Activated naive CD8-positive, alpha-beta T cell treated with anti-CD3 and anti-CD28 coated beads, Interleukin-2, amount 50 U/mL, for 16 hours (primary cell): ENCODE data around the gene CASS4.
"Not testable (repeated sequence)": the region's sequence is repeated elsewhere in the genome, so short reads cannot be mapped to it uniquely, and the experiment has no call there.

Experiments used
- DNase-seq: peaks from one replicate; pipeline ENCODE4 v3.0.0-alpha.2; 2020; ENCODE audit warnings: low read depth, low spot score

Gene CASS4

DNA sequence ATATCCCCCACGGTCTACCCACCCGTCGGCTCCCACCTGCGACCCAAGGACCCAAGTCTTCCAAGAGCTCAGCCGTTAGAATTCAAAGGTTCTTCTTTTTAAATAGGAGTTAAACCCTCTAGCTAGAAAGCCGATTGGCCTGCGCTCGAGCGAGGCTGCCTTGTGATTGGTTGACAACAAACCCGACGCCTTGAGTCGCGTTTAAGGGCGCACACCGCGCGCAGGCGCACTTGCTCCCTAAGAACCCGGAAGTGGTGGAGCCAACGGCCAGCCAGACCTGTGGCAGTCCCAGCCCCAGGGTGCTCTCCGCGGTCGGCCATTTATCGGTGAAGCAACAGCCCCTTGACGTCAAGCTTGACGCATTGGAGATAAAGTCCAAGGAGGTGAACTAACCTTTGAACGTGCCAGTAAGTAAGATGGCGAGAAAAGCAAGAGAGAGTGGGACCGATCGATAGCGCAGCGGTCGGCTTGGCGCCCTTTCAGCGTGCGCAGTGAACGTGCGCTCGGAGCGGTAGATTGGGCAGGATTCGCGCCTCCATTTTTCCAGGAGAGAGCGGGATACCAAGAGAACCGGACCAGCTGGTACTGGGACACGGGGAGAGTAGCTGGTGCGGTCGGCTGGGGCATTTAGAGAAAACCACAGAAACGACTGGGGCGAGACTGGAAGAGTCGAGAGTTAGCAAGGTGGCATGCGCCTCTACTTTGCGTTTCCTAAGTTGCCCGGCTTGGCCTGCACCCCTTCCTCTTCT is 19.8 kb upstream of the CASS4 start, which contains the start of the genes AURKA and CSTF1:
Gene AURKA, minus strand, starts transcription at position 84 of the 749 bp plus-strand sequence. CDS start 4,018 bp downstream, outside the sequence.
Gene CSTF1, plus strand, starts transcription at position 514 of the 749 bp plus-strand sequence. CDS start 2,908 bp downstream, outside the sequence.
- DNase-seq: peak; percentile 98

DNA sequence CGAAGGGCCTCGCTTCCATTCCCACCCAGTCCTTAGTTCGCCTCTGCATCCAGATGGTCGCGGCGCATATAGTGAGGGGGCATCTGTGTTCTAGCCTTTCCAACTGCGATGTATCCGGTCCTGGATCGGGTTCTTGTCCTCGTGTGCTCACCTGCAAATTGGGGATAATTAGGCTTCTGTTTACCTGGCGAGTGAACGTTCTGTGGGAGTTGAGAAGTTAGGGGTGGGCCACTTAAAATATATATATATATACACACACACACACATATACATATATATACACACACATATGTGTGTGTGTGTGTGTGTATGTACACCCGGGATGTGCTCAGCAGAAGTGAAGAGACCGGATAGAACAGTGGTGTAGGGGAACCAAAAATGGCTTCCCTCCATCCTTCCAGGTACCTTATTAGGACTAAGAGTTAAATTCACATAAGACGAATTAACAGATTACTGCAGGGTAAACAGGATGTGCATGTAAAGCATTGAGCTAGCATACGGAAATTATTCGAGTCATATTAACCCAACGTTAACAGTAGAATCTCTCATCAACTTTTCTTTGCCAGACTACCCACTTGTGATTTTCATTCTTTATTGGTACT is 19.1 kb upstream of the CASS4 start:
- no peak for DNase-seq

DNA sequence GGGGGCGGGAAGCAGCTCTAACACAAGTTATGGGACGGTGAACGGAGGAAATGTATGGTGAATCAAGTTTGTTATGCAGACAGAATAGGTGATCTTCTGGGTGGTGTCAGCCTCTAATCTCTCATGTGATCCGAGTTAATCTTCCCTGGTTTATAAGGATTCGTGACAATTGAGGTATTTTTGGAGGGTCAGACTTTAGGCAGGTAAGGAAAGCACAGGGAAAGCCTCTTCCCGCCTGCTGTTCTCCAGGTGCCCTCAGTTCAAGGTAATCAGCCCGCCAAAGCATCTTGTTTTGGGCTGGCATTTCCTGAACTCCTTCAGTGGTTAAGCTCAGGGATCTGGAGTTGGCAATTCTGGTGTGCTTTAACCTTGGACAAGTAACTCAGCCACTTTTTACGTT is 18.4 kb upstream of the CASS4 start:
- DNase-seq: no peak

DNA sequence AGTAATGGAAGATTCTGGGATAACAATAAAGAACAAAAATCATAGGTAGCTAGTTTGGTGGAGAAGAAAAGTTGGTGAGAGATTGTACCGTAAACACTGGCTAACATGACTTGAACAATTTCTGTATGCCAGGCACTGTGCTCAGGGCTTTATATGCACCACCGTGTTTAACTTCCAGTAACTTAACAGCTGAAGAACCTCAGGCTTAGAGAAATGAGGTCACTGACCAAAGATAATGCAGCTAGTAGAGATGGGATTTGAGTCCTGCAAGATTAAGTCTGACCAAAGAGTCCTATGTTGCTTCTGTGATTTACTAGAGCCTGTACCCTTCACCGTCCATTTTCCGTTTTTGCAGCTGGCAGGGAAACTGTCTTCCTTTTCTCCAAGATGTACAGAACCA is 16.9 kb upstream of the CASS4 start:
- no peak for DNase-seq

DNA sequence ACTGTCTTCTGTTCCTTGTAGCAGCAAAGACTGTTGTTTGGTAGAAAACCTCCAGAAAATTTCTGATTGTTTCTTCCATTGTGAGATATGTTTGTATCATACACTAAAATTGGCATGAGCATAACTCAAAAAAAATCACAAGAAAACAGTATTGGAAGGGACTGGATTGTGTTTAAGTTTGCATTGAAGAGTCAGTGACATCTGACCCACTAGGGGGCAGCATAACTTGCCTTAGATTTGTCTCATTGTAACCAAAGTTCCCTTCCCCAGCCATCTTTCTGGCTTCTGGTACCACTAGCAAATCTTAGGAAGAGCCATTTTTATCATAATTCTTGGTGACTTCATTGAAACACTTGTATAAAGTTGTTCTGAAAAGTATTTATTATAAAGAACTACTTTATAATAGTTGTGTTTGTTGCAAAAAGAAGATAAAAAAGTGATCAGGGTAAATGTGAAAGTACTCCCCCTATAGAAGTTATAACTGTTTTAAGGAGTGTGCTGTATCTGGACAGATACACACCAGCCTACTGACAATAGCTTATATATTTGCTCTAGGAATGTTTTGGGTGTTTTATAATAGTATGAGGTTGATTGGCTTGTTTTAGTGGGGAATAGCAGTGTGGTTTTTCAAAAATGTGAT is 11.9 kb upstream of the CASS4 start:
- DNase-seq: peak; percentile 39

DNA sequence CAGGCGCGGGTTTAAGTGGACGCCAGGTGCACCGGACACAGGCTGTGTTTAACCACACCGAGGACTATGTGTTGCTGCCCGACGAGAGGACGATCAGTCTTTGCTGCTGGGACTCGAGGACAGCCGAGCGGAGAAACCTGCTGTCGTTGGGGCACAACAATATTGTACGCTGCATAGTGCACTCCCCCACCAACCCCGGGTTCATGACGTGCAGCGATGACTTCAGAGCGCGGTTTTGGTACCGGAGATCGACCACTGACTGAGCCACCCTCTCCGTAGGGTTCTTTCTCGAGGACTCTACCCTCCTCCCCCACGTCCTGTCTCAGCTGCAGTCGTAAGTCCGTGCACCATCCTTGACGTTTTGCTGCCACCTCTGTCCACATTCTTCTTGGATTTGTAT is 8.6 kb upstream of the CASS4 start:
- no peak for DNase-seq

DNA sequence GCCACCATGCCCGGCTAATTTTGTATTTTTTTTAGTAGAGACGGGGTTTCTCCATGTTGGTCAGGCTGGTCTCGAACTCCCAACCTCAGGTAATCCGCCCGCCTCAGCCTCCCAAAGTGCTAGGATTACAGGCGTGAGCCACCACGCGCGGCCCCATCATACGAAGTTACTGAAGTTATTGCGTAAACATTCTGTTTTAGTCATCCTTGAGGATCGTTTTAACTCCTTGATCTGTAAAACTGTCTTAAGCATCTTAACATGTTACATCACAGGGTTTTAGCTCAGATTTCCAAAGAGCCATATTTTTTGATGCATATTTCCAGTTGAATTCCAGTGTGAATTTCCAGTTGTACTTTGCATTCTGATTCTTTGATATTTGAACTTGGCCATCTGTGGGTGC is 6.7 kb upstream of the CASS4 start:
- DNase-seq: not testable (repeated sequence)

DNA sequence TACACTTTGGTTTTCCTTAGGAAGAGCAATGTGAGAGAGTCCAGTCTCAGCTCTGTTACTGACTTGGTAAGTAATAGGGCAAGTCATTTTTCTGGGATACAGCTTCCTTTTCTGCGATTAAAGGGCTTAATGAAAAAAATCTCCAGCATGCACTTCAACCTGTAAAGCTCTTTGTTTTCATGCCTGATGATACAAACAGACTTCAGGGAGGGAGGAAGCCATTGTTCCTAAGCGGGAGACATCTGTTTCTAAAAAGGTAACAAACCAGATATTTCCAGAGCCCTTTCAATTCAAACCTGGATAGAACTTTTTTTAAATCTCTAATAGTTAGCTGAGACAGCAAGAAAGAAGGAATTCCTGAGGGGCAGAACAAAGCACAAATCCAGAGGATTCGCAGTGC is 5.2 kb upstream of the CASS4 start:
- no peak for DNase-seq

DNA sequence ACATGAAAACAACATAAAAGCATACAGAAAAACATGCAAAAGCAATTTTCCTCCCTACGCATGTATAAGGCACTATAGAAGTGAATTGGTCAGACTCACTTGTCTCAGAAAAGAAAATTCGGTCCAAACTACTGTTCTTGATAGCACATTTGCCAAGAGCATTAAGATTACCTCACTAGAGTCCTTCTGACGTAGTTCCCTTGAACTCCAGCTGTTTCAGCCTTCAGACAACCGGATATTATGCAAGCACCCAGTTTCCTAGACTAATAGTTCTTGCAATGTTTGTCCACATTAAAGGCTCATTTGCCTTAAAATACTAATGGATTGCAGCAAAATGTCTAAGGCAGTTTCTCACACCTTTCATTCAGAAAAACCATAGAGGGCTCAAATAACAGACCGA is 2.5 kb upstream of the CASS4 start:
- no peak for DNase-seq

DNA sequence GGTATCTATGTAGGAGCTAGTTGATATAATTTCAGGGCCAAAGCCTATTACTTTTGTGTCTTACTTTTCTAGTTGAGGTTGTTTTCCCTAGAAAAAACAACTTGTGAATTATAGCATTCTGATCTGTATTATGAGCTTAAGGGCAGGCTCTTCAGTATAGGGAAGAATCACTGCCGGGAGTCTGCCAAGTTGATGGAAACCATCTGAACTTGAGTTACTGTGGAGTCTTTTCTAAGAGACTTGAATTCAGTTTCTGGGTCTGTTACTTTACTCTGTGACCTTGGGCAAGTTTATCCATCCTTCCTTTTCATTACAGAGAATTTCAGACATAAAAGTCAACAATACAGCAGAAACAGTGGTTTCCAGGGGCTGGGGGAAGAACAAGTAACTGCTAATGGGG is 2.1 kb upstream of the CASS4 start:
- no peak for DNase-seq

DNA sequence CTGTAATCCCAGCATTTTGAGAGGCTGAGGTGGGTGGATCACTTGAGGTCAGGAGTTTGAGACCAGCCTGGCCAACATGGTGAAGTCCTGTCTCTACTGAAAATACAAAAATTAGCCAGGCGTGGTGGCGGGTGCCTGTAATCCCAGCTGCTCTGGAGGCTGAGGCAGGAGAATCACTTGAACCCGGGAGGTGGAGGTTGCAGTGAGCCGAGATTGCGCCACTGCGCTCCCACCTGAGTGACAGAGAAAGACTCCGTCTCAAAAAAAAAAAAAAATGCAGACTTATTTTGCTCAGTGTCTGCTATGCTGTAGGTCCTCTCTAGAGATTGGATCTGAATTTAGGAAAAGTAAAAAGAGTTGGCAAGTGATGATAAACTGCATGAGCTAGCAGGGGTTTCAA is 773 bp upstream of the CASS4 start:
- not testable (repeated sequence) for DNase-seq

DNA sequence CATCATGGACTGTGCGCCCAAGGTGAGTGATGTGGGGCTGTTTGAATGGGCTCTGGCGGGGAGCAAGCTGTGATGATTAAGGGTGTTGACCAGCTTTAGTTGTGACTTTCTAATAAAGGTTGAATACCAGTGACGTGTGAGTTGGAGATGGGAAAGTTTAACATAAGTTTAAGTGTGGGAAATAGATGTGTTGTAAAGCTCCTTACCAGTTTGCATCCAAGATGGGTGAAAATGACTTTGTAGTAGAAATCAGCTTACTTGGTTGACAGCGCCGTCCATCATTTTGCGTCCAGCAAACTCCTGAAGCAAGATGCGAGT is 372 bp downstream of the CASS4 start:
- no peak for DNase-seq

DNA sequence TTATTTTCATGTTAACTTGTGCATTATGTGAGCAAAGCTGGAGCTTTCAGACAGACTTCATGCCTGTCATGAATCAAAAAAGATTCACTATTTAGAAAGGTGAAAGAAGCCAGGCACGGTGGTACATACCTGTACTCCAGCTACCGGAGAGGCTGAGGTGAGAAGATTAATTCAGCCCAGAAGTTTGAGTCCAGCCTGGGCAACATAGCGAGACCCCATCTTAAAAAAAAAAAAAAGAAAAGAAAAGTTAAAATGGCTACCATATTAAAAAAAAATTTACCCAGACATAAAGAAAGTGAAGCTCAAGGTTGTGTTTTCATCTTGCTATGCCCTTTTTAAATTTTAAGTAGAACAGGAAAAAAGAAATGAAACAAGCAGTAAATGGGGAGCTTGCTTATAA is 889 bp downstream of the CASS4 start:
- DNase-seq: no peak

DNA sequence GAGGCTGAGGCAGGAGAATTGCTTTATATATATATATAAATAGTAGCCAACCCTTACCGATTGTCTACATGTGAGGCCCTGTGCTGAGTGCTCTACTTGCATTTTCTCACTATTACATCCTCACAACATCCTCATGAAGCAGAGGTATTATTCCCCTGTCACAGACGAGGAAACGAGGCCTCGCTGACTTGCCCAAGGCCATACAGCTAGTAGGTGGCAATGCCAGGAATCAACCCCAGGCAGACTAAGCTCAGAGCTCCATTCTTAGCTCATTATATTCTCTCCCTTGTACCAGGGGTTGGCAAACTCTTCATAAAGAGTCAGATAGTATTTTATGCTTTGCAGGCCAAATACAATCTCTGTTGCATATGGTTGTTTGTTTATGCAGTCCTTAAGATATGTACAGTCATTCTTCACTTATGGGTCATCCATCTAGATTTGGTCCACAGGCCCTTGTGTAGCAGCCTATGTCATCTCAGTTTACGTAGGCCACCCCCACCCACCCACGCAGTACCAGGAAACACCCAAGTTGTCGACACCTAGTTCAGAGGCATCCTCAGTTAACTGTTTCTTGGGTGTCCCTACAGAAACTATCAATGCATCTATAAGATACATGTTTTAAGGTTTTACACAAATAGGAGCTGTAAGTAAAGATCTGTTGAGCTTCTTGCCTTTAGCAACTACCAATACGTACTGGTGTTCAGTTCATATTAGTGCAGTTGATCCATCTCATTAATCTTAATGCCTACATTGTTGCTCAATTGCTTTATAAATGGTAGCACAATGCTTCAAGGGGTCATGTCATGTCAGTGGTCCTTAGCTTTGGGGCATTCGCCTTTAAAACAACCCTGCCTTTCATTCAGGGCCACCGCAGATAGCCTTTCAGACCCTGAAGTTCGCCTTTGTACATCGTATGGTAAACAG is 3.0 kb downstream of the CASS4 start:
- DNase-seq: peak; percentile 21

DNA sequence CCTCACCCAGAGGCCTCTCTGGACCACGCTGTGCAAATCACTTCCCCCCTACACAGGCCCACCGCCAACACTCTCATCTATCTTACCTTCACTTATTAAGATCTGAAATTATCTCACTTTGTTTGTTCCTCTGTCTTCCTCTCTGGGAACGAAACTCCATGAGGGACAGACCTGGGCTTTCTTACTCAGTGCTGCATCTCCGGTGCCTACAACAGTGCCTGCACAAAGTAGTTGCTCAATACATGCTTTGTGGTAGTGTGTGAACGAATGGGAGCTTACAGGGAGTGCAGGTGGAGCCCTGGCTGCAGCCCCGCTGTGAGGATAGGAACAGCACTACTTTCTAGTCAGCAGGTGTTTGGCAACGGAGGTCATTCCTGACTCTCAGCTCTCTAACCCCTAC is 5.3 kb downstream of the CASS4 start:
- no peak for DNase-seq

DNA sequence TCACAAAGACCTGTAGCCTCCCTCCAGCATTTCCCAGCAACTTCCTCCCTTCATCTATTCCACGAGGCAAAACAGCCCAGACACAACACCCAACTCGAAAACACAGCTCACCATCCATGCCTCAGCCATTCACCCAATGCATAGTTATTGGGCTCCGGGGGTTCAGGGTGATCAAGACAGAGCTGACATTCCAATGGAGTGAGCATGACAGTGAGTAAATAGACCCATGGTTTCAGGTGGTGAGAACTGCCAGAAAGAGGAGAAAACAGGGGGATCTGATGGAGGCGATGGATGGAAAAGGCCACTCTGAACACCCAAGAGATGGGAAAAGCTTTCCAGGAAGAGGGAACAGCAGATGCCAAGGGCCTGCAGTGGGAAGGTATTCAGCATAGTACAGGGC is 5.9 kb downstream of the CASS4 start:
- no peak for DNase-seq

DNA sequence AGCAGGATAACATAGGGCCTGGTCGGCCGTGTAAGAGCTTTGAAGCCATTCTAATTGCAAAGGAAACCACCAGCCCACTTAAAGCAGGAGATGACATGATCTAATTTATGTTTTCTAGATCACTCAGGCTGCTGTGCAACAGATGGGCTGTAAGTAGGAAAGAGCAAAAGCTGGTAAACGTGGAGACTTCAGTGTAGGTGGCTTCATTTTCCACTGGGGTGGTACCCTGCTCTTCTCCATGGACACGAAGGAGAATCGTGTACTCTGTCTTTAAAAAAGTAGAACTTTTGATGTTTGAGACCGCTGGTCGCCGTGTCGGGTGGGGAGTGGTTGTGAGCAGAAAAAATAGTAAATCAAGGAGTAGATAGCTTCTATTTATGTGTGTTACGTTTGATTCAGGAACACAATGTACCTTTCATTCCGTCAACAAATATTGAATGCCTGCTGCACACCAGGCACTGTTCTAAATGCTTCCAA is 6.4 kb downstream of the CASS4 start:
- DNase-seq: no peak

DNA sequence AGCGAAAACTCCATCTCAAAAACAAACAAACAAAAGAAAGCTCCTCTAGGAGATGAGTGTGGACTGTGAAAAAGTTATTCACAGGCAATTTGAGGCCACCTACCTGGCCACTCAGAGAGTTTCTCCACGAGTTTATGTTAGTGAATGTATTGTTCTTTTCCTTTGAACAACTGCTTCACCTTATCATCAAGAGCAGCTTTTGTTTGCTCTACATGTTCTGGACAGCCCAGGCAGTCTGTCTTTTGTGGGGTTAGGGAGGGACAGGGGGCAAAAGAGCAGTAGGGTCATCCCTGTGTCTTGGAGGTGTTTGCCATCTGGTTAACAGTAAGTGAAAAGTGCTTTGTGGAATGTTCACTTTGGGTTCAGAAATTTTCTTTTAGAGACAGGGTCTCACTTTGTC is 8.0 kb downstream of the CASS4 start:
- no peak for DNase-seq

DNA sequence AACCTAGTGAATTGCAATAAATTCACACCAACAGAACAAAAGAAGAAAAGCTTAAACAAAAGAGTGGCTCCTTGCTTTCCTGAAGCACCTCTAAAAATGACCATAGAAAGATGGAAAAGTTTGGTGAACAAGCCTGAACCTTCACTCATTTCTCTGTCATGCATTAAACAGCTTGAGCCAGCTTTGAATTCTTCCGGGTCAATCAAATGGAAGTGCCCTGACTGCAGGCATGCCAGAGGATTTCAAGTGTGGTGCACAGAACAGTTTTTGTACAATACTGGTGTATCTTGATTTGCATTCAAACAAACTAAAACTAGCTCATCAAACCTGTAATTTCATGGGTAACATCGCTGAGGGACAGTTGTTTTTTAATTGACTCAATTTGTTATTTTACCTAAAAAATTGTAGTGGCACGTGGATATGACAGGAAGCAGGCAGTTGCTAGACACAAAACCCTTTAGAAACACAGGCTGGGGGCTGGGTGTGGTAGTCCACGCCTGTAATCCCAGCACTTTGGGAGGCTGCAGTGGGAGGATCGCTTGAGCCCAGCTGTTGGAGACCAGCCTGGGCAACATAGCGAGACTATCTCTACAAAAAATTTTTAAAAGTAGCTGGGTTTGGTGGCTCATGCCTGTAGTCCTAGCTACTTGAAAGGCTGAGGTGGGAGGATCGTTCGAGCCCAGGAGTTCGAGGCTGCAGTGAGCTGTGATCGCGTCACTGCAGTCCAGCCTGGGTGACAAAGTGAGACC is 9.1 kb downstream of the CASS4 start:
- no peak for DNase-seq

DNA sequence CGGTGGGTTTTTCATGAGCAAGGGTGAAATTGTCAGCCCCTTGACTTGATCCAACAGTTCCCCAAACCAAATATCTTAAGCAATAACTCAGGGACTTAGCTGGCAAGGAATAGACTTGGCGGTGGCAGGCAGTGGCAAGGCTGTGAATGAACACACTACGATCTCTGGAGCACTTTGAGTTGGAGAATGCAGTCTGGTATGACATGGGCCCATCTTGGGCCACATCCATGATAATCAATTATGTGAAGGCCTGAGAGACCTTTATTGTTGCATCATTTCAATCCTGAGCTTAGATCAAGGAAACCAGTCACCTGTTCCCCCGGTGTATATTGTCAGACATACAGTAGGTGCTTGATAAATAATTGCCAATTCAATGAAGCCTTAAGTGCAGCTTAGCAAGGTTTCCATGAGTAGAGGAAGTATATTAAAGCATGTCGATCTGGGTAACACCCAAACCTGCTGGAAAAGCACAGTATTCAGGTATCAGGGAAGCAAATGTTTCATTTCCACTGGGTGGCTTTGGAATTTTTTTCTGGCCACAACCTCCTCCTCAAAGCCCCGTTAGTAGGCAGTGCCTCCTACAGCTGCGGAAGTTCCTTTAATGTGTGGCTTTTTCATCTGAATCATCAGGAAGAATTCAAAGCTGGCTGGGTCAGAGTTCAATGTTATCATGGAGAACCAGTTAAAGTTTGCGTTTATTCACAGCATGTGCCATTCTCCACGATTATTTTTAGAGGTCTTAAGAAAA is 10.2 kb downstream of the CASS4 start:
- DNase-seq: no peak
